Psoas muscle (tissue), 8 donors: ENCODE data around the gene PPM1B. TPM values are rescaled to one million over a fixed set of nuclear protein-coding genes. Genes with fewer than 3 reads are reported as not detected.

Source experiments
- ATAC-seq, 4 donors: fragments of 200-7000 bp; cut with Tn5 transposase; one replicate each; pipeline ENCODE4 v1.9.1; 2020; ENCODE audit warnings: moderate library complexity in 3 of 4, mild to moderate bottlenecking in 2 of 4
- DNase-seq, 2 donors: peaks; one replicate each; pipeline ENCODE4 v3.0.0-alpha.2; 2020
- H3K27ac ChIP-seq: fragments of 200-600 bp; one replicate; pipeline ENCODE4 v1.8.0; 2022
- H3K27me3 ChIP-seq, 3 donors: fragments of 200-600 bp in 1 of 3; one replicate each; pipeline versions ENCODE4 v1.6.1 to v1.8.0; 2013 to 2022; ENCODE audit warnings: low read length in 2 of 3, mild to moderate bottlenecking in 2 of 3, moderate library complexity in 1 of 3; ENCODE audit not compliant: insufficient read depth in 3 of 3
- H3K36me3 ChIP-seq, 2 donors: fragments of 200-600 bp in 1 of 2; one replicate each; pipeline versions ENCODE4 v1.6.1 to v1.8.0; 2013 to 2022; ENCODE audit warnings: low read depth in 1 of 2, mild to moderate bottlenecking in 1 of 2, moderate library complexity in 1 of 2; ENCODE audit not compliant: insufficient read depth in 1 of 2
- H3K4me1 ChIP-seq: fragments of 200-600 bp; one replicate; pipeline ENCODE4 v1.8.0; 2022
- H3K4me3 ChIP-seq: fragments of 200-600 bp; one replicate; pipeline ENCODE4 v1.8.0; 2022; ENCODE audit warnings: mild to moderate bottlenecking
- H3K9me3 ChIP-seq: fragments of 200-600 bp; one replicate; pipeline ENCODE4 v1.8.0; 2022
- WGBS, 3 donors: extraction: QIAGEN DNeasy Blood & Tissue Kit; methylation state at CpG; one replicate each; pipeline versions ENCODE4 v1.1.6 to v1.1.7; 2013; 5-methylcytosine and 5-hydroxymethylcytosine counted together
- intact Hi-C, 2 donors: fragments of 100-400 bp; cut with DNase I; formaldehyde crosslinking; loops; one replicate each; pipeline versions ENCODE4 v1.11.0 to v1.14.2; 2022
- polyA plus RNA-seq, 3 donors: library from polyadenylated mRNA; stranded (reverse); fragments of 200-250 nt; gene quantifications; one replicate each; pipeline ENCODE4 v1.2.3, GENCODE V29; 2013
- total RNA-seq, 4 donors: library from RNA; stranded (reverse); fragmentation: NEBNext Ultra II Directional in 2 of 4; extraction: Animal tissue kit (Norgen Biotek cat#: 25700) in 2 of 4; gene quantifications; one replicate each; pipeline versions ENCODE4 v1.2.1 to v1.2.4, GENCODE V29; 2021 to 2023
- TF ChIP-seq, protein P1 (sequence below): fragments of 200-600 bp; IDR thresholded peaks from one replicate; pipeline ENCODE4 v1.8.0; 2022; ENCODE audit warnings: antibody characterized with exemption
- donor health status: healthy with polysubstance abuse.
- donor health status: DM: no; HTN: no; CAD: no; lungs with moderate emphysema.
- donor health status: Bipolar disorder and iron deficiency.
- donor health status: healthy.
- donor health status: DM: yes; HTN: yes; CAD: no.
- donor health status: DM: no; HTN: no; CAD: no.
- donor health status: DM: no; HTN: no; CAD: no.
- donor health status: DM: yes; HTN: yes; CAD: no.

PPM1B gene
- total and polyA plus RNA-seq, 7 donors, result 17.4 to 244 (median 112) TPM

DNA sequence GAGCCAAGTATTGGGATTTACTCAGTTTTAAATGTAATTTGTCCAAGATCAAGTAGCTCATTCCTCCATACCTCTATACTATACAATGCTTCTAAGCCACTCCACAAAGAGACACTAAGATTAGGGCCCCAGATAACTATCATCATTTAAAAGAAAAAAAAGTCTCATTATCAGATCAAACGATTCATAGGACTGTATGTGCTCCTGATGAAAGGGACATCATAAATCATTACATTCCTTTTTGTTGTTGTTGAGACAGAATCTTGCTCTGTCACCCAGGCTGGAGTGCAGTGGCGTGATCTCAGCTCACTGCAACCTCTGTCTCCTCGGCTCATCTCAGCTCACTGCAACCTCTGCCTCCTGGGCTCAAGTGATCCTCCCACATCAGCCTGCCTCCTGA, 104.4 kb downstream of the PPM1B start:
- no peaks in the 10 kb centered on the region for H3K27me3 ChIP-seq
- WGBS, 3 donors, result 34 to 52% (median 44%) methylated on average over 3 of the region's 3 CpGs
- no peaks in the 10 kb centered on the region for H3K9me3 ChIP-seq
- intact Hi-C loops, result no loop called here
- H3K4me1 ChIP-seq, result peaks cover 7% of the 10 kb centered on the region
- H3K36me3 ChIP-seq, result no peaks in the 10 kb centered on the region
- H3K4me3 ChIP-seq, result no peak overlapping the region
- DNase-seq, result no peak
- TF ChIP-seq, protein P1, sequence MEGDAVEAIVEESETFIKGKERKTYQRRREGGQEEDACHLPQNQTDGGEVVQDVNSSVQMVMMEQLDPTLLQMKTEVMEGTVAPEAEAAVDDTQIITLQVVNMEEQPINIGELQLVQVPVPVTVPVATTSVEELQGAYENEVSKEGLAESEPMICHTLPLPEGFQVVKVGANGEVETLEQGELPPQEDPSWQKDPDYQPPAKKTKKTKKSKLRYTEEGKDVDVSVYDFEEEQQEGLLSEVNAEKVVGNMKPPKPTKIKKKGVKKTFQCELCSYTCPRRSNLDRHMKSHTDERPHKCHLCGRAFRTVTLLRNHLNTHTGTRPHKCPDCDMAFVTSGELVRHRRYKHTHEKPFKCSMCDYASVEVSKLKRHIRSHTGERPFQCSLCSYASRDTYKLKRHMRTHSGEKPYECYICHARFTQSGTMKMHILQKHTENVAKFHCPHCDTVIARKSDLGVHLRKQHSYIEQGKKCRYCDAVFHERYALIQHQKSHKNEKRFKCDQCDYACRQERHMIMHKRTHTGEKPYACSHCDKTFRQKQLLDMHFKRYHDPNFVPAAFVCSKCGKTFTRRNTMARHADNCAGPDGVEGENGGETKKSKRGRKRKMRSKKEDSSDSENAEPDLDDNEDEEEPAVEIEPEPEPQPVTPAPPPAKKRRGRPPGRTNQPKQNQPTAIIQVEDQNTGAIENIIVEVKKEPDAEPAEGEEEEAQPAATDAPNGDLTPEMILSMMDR, result no peak
- no peak overlapping the region for H3K27ac ChIP-seq
- ATAC-seq, result peak in 2 of 4 donors; percentile 28 to 31

DNA sequence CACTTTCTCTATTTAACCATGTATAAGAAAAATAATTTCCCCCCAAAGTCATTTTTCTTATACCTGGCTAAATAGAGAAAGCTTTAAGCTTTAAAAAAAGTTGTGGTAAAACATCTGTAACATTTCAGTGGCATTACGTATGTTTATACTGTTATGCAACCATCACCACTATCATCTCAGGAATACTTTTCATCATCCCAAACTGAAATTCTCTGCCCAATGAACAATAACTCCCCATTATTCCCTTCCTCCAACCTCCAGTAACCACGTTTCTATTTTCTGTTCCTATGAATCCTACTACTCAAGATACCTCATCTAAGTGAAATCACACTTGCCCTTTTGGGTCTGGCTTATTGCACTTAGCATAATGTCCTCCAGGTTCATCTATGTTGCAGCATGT, 104.9 kb downstream of the PPM1B start:
- TF ChIP-seq, protein P1, result no peak
- WGBS, 3 donors, result 78 to 80% (median 79%) methylated on average over 2 of the region's 2 CpGs
- Histone ChIP-seq H3K27ac (no peak overlapping the region), H3K4me3 (no peak overlapping the region), H3K36me3 (no peaks in the 10 kb centered on the region), H3K9me3 (no peaks in the 10 kb centered on the region), H3K4me1 (peaks cover 2% of the 10 kb centered on the region), H3K27me3 (no peaks in the 10 kb centered on the region)
- intact Hi-C loops, result no loop called here
- ATAC-seq (no peak), DNase-seq (no peak)

DNA sequence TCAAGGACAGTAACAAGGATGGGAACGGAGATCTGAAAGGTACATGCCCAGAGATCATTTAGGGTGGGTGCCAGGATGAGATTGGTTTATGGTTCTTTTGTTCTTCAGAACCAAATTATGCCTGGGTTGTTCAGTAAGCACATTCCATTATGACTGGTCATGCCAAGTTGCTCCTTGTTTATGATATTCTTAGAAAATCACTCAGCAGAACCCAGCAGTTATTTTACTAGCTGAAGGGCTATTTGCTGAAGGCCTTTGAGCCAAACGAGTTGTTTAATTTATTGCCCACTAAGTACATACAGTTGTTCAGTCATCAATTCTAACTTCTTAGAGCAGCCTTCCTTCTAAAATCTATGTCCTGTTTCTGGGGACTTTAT, 107.2 kb downstream of the PPM1B start:
- intact Hi-C loops, result no loop called here
- Histone ChIP-seq H3K4me3 (no peak overlapping the region), H3K27ac (no peak overlapping the region), H3K4me1 (no peaks in the 10 kb centered on the region), H3K9me3 (no peaks in the 10 kb centered on the region), H3K36me3 (no peaks in the 10 kb centered on the region), H3K27me3 (no peaks in the 10 kb centered on the region)
- TF ChIP-seq, protein P1, result no peak
- peak in 1 of 4 donors; percentile 12 for ATAC-seq
- WGBS, 3 donors, result 14 to 30% (median 21%) methylated on average over 2 of the region's 2 CpGs
- DNase-seq, result no peak

DNA sequence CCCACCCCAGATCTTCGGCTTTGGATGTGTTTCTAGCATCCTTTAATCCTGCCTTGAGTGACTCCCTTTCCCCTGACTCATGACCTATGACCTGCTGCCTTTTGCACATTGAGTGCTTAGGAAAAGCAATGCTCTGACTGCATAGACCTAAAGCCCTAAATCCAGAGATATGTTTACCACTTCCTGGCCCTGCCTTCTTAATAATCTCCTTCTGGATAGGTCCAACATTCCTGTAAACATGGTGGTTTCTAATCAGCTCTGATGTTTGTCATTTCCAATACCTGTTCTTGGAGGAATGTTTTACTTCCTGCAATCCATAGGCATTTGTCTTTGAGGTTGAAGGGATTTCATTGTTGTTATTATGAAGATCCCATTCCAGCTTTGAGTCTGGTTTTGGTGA, 108.9 kb downstream of the PPM1B start:
- no peaks in the 10 kb centered on the region for H3K4me1 ChIP-seq
- 56 to 81% (median 58%) methylated on average over 1 of the region's 1 CpG for WGBS, 3 donors
- H3K36me3 ChIP-seq, result no peaks in the 10 kb centered on the region
- ATAC-seq, result no peak
- H3K4me3 ChIP-seq, result no peak overlapping the region
- TF ChIP-seq, protein P1, result no peak
- H3K27me3 ChIP-seq, result no peaks in the 10 kb centered on the region
- H3K9me3 ChIP-seq, result no peaks in the 10 kb centered on the region
- intact Hi-C loops, result no loop called here
- H3K27ac ChIP-seq, result no peak overlapping the region
- DNase-seq, result no peak

DNA sequence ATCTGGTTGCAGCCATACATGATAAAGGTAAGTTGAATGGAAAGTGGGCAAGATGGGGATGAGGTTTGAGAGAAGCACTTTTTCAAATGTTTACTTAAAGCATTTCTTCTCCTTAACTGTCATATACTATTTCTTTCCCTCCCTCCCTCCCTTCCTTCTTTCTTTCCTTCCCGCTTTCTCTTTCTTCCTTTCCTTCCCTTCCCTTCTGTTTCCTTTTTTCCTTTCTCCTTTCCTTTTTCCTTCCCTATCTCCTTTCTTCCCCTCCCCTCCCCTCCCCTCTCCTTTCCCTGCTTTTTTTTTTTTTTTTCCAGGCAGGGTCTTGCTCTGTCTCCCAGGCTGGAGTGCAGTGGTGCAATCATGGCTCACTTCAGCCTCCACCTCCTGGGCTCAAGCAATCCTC, 112.2 kb downstream of the PPM1B start:
- TF ChIP-seq, protein P1, result no peak
- intact Hi-C loops, result no loop called here
- Histone ChIP-seq H3K4me3 (no peak overlapping the region), H3K9me3 (no peaks in the 10 kb centered on the region), H3K27ac (no peak overlapping the region), H3K27me3 (no peaks in the 10 kb centered on the region), H3K36me3 (no peaks in the 10 kb centered on the region), H3K4me1 (no peaks in the 10 kb centered on the region)
- DNase-seq (no peak), ATAC-seq (no peak)
- WGBS, 3 donors, result 80 to 89% (median 89%) methylated on average over 1 of the region's 1 CpG
